A549 (cell line): Measurements from ENCODE around the gene SPNS2. TPM values are rescaled to one million over a fixed set of nuclear protein-coding genes. Genes with fewer than 3 reads are reported as not detected.

ENCODE experiments used
- ATAC-seq, 2 experiments: fragments of 200-7000 bp in 1 of 2; fragments of >200 bp in 1 of 2; cut with Nextera tagmentation in 1 of 2; cut with Tn5 transposase in 1 of 2; 3 replicates each; pipeline versions ENCODE4 v1.8.0 to v1.9.1; 2018 to 2020; ENCODE audit warnings: mild to moderate bottlenecking in 1 of 2, moderate library complexity in 1 of 2
- CTCF ChIA-PET: fragments of 300-600 bp; sonication (Branson Sonifier 250); formaldehyde crosslinking; extraction: SDS; loops from one replicate; lab custom pipeline; 2021; ENCODE audit warnings: antibody characterized with exemption, inconsistent platforms; lab: Yijun Ruan, JAX
- POLR2A ChIA-PET: fragments of 350-600 bp; formaldehyde crosslinking; extraction: SDS; loops from one replicate; lab custom pipeline; 2021; ENCODE audit warnings: antibody characterized with exemption, inconsistent platforms; lab: Yijun Ruan, JAX
- DNase-seq, 2 experiments: peaks; one replicate each; pipeline versions ENCODE4 v3.0.0 to v3.0.0-alpha.2; 2011 to 2016; ENCODE audit warnings: low read depth in 1 of 2, low spot score in 1 of 2
- FAIRE-seq: peaks from 2 replicates; lab custom pipeline; 2011; peaks lifted over from hg19 to GRCh38; lab: Jason Lieb, UNC
- H3K27ac ChIP-seq, 2 experiments: fragments of >200 bp; sonication (Bioruptor Twin); formaldehyde crosslinking; 3 replicates each; pipeline ENCODE4 v1.5.1; 2016 to 2017
- H3K4me1 ChIP-seq: fragments of >200 bp; sonication (Bioruptor Twin); formaldehyde crosslinking; 3 replicates; pipeline ENCODE4 v1.6.1; 2016
- H3K4me2 ChIP-seq: fragments of >200 bp; sonication (Bioruptor Twin); formaldehyde crosslinking; 3 replicates; pipeline ENCODE4 v1.6.1; 2016
- H3K4me3 ChIP-seq: fragments of >200 bp; sonication (Bioruptor Twin); formaldehyde crosslinking; 3 replicates; pipeline ENCODE4 v1.5.1; 2016
- H3K9me3 ChIP-seq: fragments of >200 bp; sonication (Bioruptor Twin); formaldehyde crosslinking; 3 replicates; pipeline ENCODE4 v1.6.1; 2016
- BCL3 ChIP-seq: fragments of >200 bp; sonication (Bioruptor Twin); formaldehyde crosslinking; IDR thresholded peaks from 3 replicates; pipeline ENCODE4 v1.6.1; 2016
- CBX8 ChIP-seq: fragments of 200-600 bp; sonication (generic); IDR thresholded peaks from 2 replicates; pipeline ENCODE4 v1.6.1; 2016
- CEBPB ChIP-seq, 2 experiments: fragments of >200 bp in 1 of 2; sonication (Bioruptor Twin) in 1 of 2; formaldehyde crosslinking in 1 of 2; IDR thresholded peaks; 2 replicates each; pipeline ENCODE4 v1.6.1; 2012 to 2016
- CHD4 ChIP-seq: fragments of 200-600 bp; sonication (generic); IDR thresholded peaks from 2 replicates; pipeline ENCODE4 v1.6.1; 2016; ENCODE audit warnings: antibody characterized with exemption, mild to moderate bottlenecking, borderline replicate concordance
- EHF ChIP-seq: fragments of 250-450 bp; sonication (Bioruptor Pico); IDR thresholded peaks from 2 replicates; pipeline ENCODE4 v1.5.0; 2020; ENCODE audit warnings: mild to moderate bottlenecking
- EHMT2 ChIP-seq: fragments of 200-600 bp; sonication (generic); IDR thresholded peaks from 2 replicates; pipeline ENCODE4 v1.6.1; 2016; ENCODE audit warnings: antibody characterized with exemption, low read depth, mild to moderate bottlenecking, moderate library complexity
- EP300 ChIP-seq, 2 experiments: fragments of >200 bp; sonication (Bioruptor Twin); formaldehyde crosslinking; IDR thresholded peaks; 2 replicates in 1 of 2; 3 replicates in 1 of 2; pipeline ENCODE4 v1.6.1; 2016 to 2017
- ESRRA ChIP-seq: fragments of 150-350 bp; IDR thresholded peaks from 2 replicates; pipeline ENCODE4 v1.6.1; 2014; ENCODE audit warnings: mild to moderate bottlenecking, low read length, borderline replicate concordance
- FOSL2 ChIP-seq, 2 experiments: fragments of 450-650 bp in 1 of 2; fragments of >200 bp in 1 of 2; sonication (Bioruptor Twin) in 1 of 2; formaldehyde crosslinking; IDR thresholded peaks; 2 replicates each; pipeline versions ENCODE4 v1.5.0 to v1.6.1; 2016 to 2020; ENCODE audit warnings: mild to moderate bottlenecking in 1 of 2, moderate library complexity in 1 of 2
- HDAC2 ChIP-seq: fragments of 200-600 bp; sonication (generic); IDR thresholded peaks from 2 replicates; pipeline ENCODE4 v1.6.1; 2016
- HOXB13 ChIP-seq: fragments of 250-450 bp; sonication (Bioruptor Pico); IDR thresholded peaks from 2 replicates; pipeline ENCODE4 v1.5.0; 2020; ENCODE audit warnings: low read depth, mild to moderate bottlenecking, moderate library complexity
- JUN ChIP-seq, 2 experiments: fragments of >200 bp; sonication (Bioruptor Twin); formaldehyde crosslinking; IDR thresholded peaks; 2 replicates in 1 of 2; 3 replicates in 1 of 2; pipeline ENCODE4 v1.6.1; 2016 to 2017
- JUNB ChIP-seq: fragments of >200 bp; sonication (Bioruptor Twin); formaldehyde crosslinking; IDR thresholded peaks from 2 replicates; pipeline ENCODE4 v1.6.1; 2016
- KDM1A ChIP-seq: fragments of 200-600 bp; sonication (generic); IDR thresholded peaks from 2 replicates; pipeline ENCODE4 v1.6.1; 2016; ENCODE audit warnings: low read depth, mild to moderate bottlenecking
- MAX ChIP-seq: IDR thresholded peaks from 2 replicates; pipeline ENCODE4 v1.6.1; 2012
- MAZ ChIP-seq: fragments of 150-350 bp; IDR thresholded peaks from 2 replicates; pipeline ENCODE4 v1.6.1; 2014; ENCODE audit warnings: antibody characterized with exemption, low read depth, low read length, borderline replicate concordance
- NFE2L2 ChIP-seq: fragments of 150-350 bp; conservative IDR thresholded peaks from 2 replicates; pipeline ENCODE4 v1.6.1; 2014; ENCODE audit warnings: low read length
- NR3C1 ChIP-seq: fragments of >200 bp; sonication (Bioruptor Twin); formaldehyde crosslinking; IDR thresholded peaks from 3 replicates; pipeline ENCODE4 v1.6.1; 2017
- PBX3 ChIP-seq: IDR thresholded peaks from 2 replicates; pipeline ENCODE4 v1.6.1; 2012
- PHF8 ChIP-seq: fragments of 200-600 bp; sonication (generic); IDR thresholded peaks from 2 replicates; pipeline ENCODE4 v1.6.1; 2016; ENCODE audit warnings: low read depth, mild to moderate bottlenecking, antibody characterized with exemption, moderate library complexity, borderline replicate concordance
- POLR2A ChIP-seq: IDR thresholded peaks from 2 replicates; pipeline ENCODE4 v1.6.1; 2012; ENCODE audit warnings: mild to moderate bottlenecking, low read length
- REST ChIP-seq: fragments of 200-600 bp; sonication (generic); IDR thresholded peaks from 2 replicates; pipeline ENCODE4 v1.6.1; 2016; ENCODE audit warnings: antibody characterized with exemption, mild to moderate bottlenecking, moderate library complexity
- TP53 ChIP-seq: fragments of 250-450 bp; sonication (Bioruptor Pico); IDR thresholded peaks from 2 replicates; pipeline ENCODE4 v1.5.0; 2021; ENCODE audit warnings: mild to moderate bottlenecking, moderate library complexity
- USF2 ChIP-seq: fragments of 450-650 bp; IDR thresholded peaks from 2 replicates; pipeline ENCODE4 v1.6.1; 2014; ENCODE audit warnings: antibody characterized with exemption
- ZNF302 ChIP-seq: fragments of 250-450 bp; sonication (Bioruptor Pico); IDR thresholded peaks from 2 replicates; pipeline ENCODE4 v1.9.0; 2021; ENCODE audit warnings: inconsistent platforms, mild to moderate bottlenecking, moderate library complexity
- ZSCAN20 ChIP-seq: fragments of 250-450 bp; sonication (Bioruptor Pico); IDR thresholded peaks from 2 replicates; pipeline ENCODE4 v1.8.0; 2022; ENCODE audit warnings: mild to moderate bottlenecking, moderate library complexity
- WGBS: methylation state at CpG from one replicate; pipeline ENCODE4 v1.1.6; 2017; ENCODE audit errors: missing lambda C conversion rate; 5-methylcytosine and 5-hydroxymethylcytosine counted together
- polyA plus RNA-seq, 4 experiments: library from polyadenylated mRNA; depleted of rRNA in 3 of 4; stranded (reverse); fragments of >200 nt; fragmentation: RNase III in 1 of 4; extraction: RNeasy Plus Mini Kit Qiagen cat#74134 plus additional on column Dnase treatment in 1 of 4; gene quantifications; 2 replicates in 3 of 4; 3 replicates in 1 of 4; pipeline ENCODE4 v1.2.3, GENCODE V29; 2011 to 2017

The SPNS2 gene
- polyA plus RNA-seq, 2 of the 4 experiments (the other 2 are of a cell fraction) = 0.27 to 0.46 TPM

GRCh38 chr17:4547118-4547906 lies 48.6 kb downstream of the SPNS2 start:
- no peak for TF ChIP-seq ESRRA
- TF ChIP-seq EHMT2 = no peak
- no peak for TF ChIP-seq NR3C1
- no peak for TF ChIP-seq HDAC2
- no peak for TF ChIP-seq MAZ
- no peak for TF ChIP-seq PBX3
- no peak for TF ChIP-seq BCL3
- no peak for TF ChIP-seq CHD4
- no peak for TF ChIP-seq ZNF302 (CRISPR knock-in tag)
- no peak for TF ChIP-seq PHF8
- no peak for TF ChIP-seq TP53 (CRISPR knock-in tag)
- TF ChIP-seq NFE2L2 = no peak
- no peak for TF ChIP-seq FOSL2 (IDR thresholded peaks at IDR 0.05)
- no peak for TF ChIP-seq FOSL2 (CRISPR knock-in tag; IDR thresholded peaks at IDR 0.05)
- no peak for ATAC-seq
- Histone ChIP-seq H3K4me3 (no peak overlapping the region), H3K27ac (no peak overlapping the region), H3K4me1 (peaks cover 16% of the 10 kb centered on the region; the same call in 1 of the 3 replicates), H3K9me3 (no peaks in the 10 kb centered on the region), H3K4me2 (no peak overlapping the region)
- WGBS = 92% methylated on average over 17 of the region's 17 CpGs
- POLR2A ChIA-PET = no interaction called here
- DNase-seq = no peak
- CTCF ChIA-PET = interaction anchor here (0.6 to 13.0 kb wide), 6 partner anchors 11 to 515 kb away, joined by 3 to 99 read pairs (median 4); no protein-coding TSS in a partner anchor
- no peak for FAIRE-seq

- H3K4me2 ChIP-seq = no peak overlapping the region
- no peak for FAIRE-seq
- H3K9me3 ChIP-seq = no peaks in the 10 kb centered on the region
- no peak for ATAC-seq
- WGBS = 96% methylated on average over 16 of the region's 18 CpGs
- DNase-seq = no peak
- TF ChIP-seq USF2 (no peak), JUNB (no peak), KDM1A (no peak), EHF (CRISPR knock-in tag) (no peak), JUN (IDR thresholded peaks at IDR 0.05) (no peak), CBX8 (no peak), EP300 (IDR thresholded peaks at IDR 0.05) (no peak), EHMT2 (no peak), HOXB13 (CRISPR knock-in tag) (no peak), FOSL2 (IDR thresholded peaks at IDR 0.05) (no peak), FOSL2 (CRISPR knock-in tag; IDR thresholded peaks at IDR 0.05) (no peak), MAX (no peak), REST (no peak), POLR2A (no peak), CEBPB (IDR thresholded peaks at IDR 0.05) (no peak), MAZ (no peak), ZSCAN20 (CRISPR knock-in tag) (no peak)
- H3K27ac ChIP-seq = no peak overlapping the region
- ChIA-PET CTCF (interaction anchor here (1.2 to 13.0 kb wide), 4 partner anchors 14 to 127 kb away, joined by 4 to 99 read pairs (median 5); no protein-coding TSS in a partner anchor), POLR2A (no interaction called here)
- H3K4me1 ChIP-seq = peaks cover 16% of the 10 kb centered on the region; the same call in 1 of the 3 replicates
- no peak overlapping the region for H3K4me3 ChIP-seq
Measured at GRCh38 chr17:4548061-4548461, 49.4 kb downstream of the SPNS2 start.
